HuH-7 (cell line): ENCODE measurements around the gene IP6K1.
A peak's percentile ranks its signal among the peaks of the same experiment; 100 is the strongest.
"Not testable (repeated sequence)": the region's sequence is repeated elsewhere in the genome, so short reads cannot be mapped to it uniquely, and the experiment has no call there.

ENCODE experiments used
- DNase-seq: peaks from one replicate; pipeline ENCODE4 v3.0.0; 2011; ENCODE audit warnings: low spot score

Gene IP6K1

DNA sequence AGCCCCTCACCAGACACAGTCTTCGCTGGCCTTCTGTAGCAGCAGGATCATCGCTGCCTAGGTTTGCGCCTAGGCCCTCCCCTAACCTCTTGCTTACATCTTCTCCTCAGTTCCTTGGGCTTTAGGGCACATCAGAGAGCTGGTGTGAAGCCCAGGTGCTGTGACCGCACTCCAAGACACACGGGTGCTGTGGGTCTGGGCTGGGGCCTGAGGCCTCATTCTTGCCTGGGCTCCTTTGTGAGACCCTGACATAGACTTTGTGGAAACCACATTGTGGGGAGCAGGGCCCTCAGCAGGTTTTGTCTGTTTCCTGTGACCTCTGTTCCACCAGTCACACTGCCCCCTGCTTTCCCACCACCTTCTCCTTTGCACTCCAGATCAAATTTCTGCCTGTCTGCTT is 74.9 kb downstream of the IP6K1 start:
- DNase-seq = no peak

DNA sequence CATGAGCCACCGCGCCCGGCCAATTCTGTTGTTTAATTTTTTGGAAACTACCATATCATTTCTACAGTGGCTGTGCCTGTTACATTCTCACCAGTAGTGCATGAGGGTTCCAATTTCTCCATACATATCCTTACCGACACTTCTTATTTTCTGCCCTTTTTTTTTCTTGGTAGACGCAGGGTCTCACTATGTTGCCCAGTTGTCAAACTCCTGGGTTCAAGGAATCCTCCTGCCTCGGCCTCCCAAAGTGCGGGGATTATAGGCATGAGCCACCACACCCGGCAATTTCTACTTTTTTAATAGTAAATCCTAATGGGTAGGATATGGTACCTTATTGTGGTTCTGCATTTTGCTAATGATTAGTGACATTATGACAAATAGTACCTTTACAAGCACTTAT is 76.5 kb downstream of the IP6K1 start:
- no peak for DNase-seq

DNA sequence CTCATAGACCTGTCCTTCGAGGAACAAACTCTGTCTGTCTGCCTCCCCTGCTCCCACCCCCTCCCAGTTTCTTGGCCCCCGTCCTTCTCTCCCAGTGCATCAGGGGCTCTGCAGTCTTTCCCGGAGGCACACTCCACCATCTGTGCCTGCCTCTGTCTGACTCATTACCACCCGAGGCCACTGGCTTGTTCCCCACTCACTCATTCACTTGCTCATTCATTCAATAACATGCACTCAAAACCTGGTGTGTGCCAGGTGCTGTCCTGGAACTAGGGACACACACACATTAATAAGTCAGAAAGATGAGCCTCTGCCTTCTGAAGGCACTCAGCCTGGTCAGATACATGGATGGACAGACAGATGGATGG is 79.2 kb downstream of the IP6K1 start:
- no peak for DNase-seq

DNA sequence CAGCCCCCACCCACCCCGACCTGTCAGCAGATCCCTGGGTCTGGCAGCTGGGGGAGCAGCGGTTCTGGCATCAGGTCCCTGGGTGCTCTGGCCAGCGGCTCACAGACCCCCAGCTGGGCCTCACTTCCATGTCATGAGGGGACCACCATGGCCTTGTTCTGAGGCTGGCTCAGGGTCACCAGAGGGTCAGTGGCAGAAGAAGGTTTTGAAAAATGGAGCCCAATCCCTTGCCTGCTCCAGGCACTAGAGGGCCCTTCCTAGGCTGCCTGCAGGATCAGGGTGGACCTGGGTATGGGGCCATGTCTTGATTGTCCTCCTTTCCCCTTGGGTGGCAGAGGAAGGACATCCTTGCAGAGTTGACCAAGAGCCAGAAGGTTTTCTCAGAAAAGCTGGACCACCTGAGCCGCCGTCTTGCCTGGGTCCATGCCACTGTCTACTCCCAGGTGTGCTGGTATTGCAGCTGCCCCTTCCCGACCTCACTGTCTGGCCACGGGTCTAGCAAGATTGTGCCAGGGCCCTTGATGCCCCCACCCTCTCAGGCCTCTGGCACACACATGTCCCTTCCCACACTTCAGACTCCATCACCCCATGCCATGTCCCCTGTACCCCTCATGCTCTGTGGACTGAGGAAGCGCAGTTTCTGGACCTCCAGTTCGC is 79.8 kb downstream of the IP6K1 start:
- no peak for DNase-seq

DNA sequence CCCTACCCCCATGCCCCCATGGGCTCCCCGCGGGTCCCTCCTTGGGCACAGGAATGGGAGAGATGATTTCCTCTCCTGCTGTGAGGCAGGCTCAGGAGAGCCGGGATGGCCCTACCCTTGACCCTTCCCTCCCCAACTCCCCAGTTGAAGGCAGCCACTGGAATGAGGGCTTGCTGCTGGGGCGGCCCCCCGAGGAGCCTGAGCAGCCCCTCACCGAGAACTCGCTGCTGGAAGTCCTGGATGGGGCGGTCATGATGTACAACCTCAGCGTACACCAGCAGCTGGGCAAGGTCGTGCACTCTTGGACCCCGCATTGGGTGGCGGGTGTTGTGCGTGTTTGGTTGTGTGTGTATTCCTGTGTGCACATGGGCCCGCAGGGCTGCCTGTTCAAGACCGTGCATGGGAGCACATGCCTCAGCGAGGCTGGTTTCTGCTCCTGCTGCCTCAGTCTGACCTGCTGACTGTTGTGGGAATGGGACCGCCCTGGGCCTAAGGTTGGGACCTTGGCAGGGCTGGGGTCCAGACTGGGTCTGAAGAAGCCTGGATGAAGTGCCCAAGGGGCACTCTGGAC is 80.9 kb downstream of the IP6K1 start:
- DNase-seq = no peak

DNA sequence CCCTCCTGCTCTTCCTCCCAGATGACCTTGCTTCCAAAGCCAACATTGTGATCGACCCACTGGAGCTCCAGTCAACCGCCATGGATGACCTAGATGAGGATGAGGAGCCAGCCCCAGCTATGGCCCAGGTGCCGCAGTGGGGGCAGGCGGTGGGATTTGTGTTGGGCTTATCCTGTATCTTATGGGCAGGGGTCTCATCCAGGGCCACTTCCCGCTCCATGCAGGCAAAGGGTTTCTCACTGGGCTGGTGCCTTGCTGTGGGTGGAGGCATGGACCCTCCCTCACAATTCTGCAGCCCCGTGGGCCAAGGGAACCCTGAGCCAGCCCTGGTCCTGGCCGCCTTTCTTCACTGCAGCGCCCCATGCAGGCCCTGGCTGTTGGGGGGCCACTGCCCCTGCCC is 81.7 kb downstream of the IP6K1 start:
- no peak for DNase-seq

DNA sequence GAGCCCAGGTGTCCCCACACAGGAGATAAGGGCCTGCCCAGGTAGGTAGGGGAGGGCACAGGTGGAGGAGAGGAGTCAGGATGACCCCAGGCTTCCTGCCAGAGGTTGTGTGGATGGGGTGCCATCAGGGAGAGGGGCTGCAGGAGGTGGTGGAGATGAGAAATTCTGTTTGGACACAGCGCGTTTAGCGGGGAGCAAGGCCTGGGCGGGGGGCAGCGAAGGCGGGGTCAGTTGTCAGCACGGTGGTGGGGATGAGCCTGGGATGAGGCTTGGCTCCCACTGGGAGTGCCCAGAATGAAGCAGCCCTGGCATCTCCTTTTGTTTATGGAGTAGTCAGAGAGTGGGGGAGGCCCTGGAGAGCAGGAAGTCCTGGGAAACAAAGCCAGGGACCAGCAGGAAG is 82.4 kb downstream of the IP6K1 start:
- DNase-seq = no peak

DNA sequence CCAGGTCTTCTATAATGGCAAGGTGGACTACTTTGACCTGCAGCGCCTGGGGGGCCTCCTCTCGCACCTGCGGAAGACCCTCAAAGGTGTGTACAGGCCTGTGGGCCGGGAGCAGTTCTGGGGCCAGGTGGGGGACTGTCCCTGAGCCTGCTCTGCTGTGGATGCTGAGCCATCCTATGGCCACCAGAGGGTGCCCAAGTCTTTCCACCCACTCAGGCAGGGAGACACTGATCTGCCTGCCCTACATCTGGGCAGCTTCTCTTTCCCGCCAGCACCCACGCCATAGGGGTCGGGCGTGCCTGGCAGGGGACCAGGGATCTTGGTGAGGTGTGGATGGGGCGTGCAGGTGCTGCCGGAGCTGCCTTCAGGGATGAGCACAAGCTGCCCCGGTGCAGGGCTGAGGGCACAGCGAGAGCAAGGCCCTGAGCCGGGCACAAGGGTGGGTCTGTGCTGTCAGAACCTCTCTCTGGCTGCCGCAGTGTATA is 82.9 kb downstream of the IP6K1 start:
- peak; percentile 90 for DNase-seq

DNA sequence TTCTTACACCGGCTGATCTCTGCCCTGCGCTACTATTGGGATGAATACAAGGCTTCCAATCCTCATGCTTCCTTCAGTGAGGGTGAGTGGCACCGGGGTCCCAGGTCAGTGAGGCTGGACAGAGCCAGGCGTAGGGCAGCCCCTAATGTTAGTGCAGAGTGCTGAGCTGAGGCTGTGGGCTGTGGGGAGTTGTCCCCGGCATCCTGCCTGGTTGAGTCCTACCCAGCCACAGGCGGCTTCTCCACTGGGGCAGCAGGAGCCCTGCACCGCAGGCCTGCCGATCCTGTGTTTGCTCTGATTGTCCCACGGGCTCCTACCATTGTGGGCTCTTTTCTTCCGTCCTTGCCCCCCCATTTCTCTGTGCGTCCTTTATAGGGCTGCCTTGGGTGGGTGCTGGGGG is 83.7 kb downstream of the IP6K1 start:
- DNase-seq = no peak

DNA sequence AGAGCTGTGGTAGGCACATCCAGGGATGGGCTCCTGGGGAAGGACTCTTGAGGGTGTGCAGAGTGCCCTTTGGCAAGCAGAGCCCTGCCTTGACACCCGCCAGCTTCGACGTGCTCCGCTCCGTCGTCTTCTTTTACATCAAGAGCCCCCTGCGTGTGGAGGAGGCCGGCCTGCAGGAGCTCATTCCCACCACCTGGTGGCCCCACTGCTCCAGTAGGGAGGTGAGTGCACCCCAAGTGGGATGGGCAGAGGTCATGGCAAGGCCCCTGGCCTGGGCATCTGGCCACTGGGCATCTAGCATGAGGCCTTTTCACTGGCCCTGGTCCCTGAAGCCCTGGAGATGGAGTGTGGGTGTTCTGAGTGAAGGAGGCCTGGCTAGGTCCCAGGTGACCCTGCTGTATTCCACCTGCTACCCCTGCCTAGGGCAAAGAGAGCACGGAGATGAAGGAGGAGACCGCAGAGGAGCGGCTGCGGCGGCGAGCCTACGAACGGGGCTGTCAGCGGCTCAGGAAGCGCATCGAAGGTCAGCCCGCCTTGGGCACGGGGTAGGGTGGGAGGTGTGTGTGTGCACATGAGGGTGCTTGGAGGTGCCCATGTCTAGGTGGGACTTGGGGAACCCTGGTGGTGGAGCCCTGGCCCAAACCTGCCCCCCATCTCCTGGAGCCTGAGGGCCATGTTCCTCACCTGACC is 84.8 kb downstream of the IP6K1 start:
- peak; percentile 49 for DNase-seq

DNA sequence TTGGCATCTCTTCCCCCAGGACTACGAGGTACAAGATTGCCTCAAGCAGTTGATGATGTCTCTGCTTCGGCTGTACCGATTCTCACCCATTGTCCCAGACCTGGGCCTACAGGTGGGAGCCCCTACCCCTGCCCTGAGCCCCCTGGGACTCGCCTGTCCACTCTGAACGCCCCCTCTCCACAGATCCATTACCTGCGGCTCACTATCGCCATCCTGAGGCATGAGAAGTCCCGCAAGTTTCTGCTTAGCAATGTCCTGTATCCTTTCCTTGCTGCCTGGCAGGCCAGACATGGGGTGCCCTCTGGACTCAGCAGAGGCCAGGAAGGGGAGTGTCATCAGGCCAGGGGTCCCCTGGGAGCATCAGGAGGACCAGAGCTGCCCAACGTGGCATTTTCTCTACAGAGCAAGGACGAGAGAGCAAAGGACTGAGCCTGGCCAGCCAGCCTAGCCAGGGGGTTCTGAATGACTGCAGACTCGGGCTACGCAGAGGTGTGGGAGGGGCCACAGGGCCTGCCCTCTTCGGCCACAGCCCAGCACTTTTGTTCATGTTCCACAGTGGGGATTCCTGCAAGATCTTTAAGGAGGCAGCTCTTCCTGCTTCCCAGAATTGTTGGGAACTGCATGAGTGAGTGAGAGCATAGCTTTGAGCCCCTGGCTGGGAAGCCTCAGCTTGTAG is 85.8 kb downstream of the IP6K1 start:
- DNase-seq = no peak

DNA sequence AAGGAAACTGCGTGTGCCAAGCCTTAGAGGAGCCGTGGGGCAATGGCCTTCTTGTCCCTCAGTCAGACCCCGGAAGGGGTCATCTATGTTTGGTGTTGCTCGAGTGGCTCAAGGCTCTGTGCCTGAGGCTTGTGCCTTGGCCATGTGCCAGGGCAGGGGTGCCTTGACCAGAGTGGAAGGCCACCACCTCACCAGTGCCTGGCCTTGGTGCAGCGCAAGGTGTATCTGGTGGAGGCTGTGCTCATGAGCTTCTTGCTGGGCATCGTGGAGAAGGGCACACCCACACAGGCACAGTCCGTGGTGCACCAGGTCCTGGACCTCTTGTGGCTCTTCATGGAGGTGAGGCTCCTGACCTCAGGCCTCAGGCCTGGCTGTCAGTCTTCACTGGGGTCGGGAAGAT is 86.3 kb downstream of the IP6K1 start:
- no peak for DNase-seq

DNA sequence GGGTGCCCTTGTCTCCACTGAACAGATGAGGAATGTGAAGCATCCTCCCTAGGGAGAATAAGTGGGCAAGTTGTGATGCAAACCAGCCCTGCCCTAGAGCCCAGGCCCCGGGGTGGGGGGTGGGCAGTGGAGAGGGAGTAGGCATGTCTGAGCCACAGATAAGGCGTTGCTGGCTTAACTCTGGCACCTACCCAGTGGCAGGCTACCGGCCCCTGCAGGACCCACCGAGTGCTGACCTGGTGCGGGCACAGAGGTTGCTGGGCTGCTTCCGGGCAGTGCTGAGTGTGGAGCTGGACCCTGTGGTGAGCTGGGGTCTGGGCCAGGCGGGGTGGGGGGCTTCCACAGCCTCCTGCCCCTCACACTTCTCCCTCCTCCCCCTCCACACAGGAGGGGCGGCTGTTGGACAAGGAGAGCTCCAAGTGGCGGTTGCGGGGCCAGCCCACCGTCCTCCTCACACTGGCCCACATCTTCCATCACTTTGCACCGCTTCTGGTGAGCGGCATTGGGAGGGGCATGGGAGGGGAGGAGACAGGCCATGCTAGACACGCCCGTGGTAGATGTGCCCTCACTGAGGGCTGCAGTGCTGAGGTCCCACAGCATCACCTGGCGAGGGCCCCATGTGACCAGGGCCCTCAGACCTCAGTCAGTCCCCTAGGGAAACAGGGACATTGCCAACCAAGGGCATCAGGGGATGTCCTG is 86.9 kb downstream of the IP6K1 start:
- DNase-seq = no peak

DNA sequence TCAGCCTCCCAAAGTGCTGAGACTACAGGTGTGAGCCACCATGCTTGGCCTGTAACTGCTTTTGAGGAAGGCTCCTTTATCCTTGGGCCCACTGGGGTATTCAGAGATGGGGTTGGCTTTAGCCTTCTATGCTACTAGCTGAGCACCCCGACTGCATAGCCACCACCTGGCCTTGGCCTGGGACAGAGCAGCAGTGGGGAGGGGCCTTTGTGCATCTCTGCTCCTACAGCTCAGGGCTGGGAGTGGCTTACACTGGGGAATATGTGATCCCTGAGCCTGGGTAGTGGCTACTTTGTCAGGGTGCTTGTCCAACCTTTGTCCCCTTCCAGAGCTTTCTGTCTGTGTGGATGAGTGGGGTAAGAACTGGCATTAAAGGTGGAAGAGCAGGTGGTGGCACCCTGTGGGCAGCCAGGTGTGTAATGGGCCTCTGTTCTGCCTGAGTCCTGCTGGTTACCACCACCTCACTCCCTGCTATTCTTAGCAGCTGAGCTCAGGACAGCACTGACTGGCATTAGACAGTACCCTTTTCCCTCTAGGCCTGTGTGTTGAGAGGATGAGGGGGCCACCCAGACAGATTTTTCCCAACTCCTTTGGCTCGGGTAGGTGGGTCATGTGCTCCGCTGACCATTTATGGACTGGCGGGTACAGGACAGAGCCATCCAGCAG is 90.9 kb downstream of the IP6K1 start:
- not testable (repeated sequence) for DNase-seq

DNA sequence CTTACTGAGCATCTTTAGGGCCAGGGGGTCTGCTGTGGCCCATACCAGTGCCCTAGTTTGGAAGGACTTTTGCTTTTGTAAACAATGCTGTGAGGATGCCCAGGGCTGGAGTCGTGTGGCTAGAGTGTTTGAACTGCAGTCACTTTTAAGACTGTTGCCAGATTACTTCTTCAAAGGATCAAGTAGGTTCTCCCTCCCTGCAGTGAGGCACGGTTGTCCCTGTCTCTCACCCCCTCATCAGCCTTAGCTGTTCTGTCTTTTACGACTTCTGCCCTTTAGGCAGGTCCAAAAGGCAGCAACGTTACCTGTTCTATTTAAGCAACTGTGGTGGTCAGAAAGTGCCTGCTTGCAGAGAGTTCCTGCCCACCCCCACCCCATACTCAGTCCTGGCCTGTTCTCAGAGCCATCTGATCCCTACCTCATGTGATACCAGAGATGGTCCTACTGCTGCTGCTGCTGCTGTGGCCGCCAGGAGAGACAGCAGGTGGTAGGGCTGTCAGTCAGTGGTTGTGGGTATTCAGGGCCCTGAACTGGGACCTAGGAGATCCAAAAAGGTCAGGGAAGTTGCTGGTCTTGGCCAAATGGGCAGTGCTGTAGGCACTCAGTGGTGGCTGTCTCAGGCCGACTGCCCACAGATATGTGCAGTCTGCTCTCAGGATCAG is 91.8 kb downstream of the IP6K1 start:
- not testable (repeated sequence) for DNase-seq

DNA sequence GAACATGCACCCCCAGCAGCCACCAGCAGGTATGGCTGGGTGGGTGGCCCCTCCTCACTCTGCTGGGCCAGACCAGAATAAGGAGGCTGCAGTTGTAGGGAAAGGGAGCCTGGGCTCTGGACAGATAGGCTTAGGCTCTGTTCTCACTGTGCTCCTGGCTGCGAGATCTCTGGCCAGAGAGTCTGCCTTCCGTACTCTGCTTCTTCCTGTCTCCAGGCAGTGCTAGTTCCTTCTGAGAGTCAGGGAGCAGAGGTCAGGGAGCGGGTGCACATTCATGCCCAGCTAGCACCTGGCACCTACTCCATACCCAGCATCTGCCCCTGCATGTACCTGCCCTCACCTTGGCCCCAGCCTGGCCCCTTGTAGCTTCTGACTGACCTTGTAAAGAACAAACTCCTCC is 94.9 kb downstream of the IP6K1 start:
- not testable (repeated sequence) for DNase-seq

DNA sequence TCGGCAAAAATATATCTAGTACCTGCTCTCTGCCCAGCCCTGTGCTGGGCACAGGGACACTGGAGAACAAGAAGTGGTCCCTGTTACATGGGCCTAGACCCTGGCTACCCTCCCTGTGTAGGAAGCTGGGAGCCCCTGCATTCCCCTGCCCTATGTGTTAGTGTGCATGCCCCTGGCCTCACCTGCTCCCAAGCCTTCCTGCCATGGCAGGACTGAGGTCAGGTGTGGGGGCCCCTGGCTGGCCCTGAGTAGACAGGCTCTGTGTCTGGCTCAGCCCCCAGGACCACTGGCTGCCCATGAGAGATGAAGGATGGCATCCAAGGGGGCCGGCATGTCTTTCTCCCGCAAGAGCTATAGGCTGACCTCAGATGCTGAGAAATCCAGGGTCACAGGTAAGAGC is 95.5 kb downstream of the IP6K1 start:
- not testable (repeated sequence) for DNase-seq

DNA sequence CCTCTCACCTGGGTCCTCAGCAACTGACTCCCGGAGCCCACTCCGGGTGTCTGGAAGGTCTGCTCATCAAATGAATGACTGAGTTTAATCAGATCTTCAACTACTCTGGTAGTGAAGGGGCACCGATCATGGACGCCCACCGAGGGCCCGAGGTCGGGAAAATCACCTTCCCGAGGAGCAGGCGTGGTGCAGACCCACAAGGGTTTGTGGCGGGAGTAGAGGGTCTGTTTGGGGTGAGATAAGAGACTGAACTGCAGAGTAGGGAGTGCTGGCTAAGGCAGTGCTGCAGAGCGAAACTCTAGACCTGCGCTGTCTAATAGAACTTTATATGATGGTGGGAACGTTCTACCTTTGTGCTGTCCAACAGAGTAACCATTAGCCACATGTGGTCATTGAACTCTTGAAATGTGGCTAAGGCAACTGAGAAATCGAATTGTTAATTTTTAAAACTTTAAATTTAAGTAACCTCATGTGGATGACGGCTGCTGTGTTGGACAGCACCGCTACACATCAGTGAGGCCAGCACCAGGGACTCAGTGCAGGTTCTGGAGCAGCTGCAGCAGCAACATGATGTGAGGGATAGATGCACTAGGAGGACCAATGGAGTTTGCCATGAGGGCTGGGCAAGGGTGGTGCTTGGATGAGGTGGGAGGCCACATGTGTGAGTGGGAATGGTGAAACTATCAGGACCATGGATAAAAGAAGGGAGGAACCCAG is 96.3 kb downstream of the IP6K1 start:
- DNase-seq = not testable (repeated sequence)

DNA sequence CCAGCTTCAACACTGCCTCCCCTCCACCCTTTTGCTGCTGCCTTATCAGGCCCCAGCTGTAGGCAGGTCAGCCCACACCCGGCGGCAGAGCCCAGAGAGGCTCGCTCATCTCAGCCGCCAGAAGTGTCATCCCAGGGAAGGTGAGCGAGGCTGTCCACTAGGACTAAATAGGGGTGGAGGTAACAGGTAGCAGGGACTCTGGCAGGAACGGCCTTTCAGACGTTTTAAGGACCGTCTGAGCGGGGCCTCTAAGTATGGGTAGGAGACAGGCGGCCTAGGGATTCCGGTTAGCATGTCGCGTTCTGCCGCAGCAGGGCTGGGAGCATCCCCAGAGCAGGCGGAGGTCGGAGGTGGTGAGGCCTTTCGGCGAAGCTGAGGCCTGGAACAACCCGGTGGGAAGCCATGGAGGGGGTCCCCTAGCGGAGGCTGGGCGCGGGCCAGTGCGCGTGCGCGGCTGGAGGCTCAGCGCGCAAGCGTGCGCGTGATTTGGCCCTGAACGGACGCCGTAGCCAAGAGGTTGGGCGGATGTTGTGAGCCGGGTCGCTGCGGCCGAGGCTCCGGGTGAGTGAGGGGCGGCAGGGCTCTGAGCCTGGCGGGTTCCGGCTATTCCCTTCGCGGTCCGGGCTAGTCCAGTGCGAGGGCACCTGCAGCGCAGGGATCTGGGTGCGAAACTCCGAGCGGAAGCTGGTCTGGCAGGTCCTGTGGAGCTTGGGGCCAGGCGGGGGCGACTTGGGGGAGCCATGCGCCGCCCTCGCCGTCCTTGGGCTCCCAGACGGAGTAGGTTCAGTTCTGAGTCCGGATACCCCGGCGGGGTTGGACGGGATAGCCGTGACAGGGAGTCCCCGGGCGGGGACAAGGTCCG is 97.1 kb downstream of the IP6K1 start, which contains the start of the genes MST1 and RNF123:
TSS of gene MST1 (minus strand) at position 429 of the 862 bp plus-strand sequence. CDS start 783 bp downstream, outside the sequence.
TSS of gene RNF123 (plus strand) at position 512 of the 862 bp plus-strand sequence. CDS start 1,609 bp downstream, outside the sequence.
- peak; percentile 92 for DNase-seq
